Activated naive CD4-positive, alpha-beta T cell treated with anti-CD3 and anti-CD28 coated beads, Interleukin-2, amount 50 U/mL, for 24 hours (primary cell): ENCODE data around the gene PUS7.
"Not testable (repeated sequence)": the region's sequence is repeated elsewhere in the genome, so short reads cannot be mapped to it uniquely, and the experiment has no call there.

Source experiments
- H3K27ac Mint-ChIP-seq: one replicate; pipeline ENCODE4 v1.8.0; 2021; ENCODE audit warnings: mild to moderate bottlenecking, mixed read lengths
- H3K27me3 Mint-ChIP-seq: one replicate; pipeline ENCODE4 v1.8.0; 2021; ENCODE audit warnings: mixed read lengths
- H3K36me3 Mint-ChIP-seq: one replicate; pipeline ENCODE4 v1.8.0; 2021; ENCODE audit warnings: mixed read lengths
- H3K4me1 Mint-ChIP-seq: one replicate; pipeline ENCODE4 v1.8.0; 2021; ENCODE audit warnings: mixed read lengths
- H3K4me3 Mint-ChIP-seq: one replicate; pipeline ENCODE4 v1.8.0; 2021; ENCODE audit warnings: mild to moderate bottlenecking, mixed read lengths
- H3K9me3 Mint-ChIP-seq: one replicate; pipeline ENCODE4 v1.8.0; 2021; ENCODE audit warnings: mixed read lengths

The PUS7 gene

DNA sequence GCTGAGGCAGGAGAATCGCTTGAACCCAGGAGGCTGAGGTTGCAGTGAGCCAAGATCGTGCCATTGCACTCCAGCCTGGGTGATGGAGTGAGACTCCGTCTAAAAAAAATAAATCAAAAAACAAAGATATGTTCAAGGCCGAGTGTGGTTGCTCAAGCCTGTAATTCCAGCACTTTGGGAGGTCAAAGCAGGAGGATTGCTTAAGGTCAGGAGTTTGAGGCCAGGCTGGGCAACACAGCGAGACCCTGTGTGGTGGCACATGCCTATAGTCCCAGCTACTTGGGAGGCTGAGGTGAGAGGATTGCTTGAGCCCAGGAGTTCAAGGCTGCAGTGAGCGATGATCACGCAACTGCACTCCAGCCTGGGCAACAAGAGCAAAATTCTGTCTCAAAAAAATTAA lies 1.5 kb downstream of the PUS7 start:
- H3K4me3 Mint-ChIP-seq, result peak overlapping the region; percentile 60
- not testable (repeated sequence) for H3K4me1 Mint-ChIP-seq, H3K36me3 Mint-ChIP-seq, H3K27me3 Mint-ChIP-seq, H3K27ac Mint-ChIP-seq, H3K9me3 Mint-ChIP-seq

DNA sequence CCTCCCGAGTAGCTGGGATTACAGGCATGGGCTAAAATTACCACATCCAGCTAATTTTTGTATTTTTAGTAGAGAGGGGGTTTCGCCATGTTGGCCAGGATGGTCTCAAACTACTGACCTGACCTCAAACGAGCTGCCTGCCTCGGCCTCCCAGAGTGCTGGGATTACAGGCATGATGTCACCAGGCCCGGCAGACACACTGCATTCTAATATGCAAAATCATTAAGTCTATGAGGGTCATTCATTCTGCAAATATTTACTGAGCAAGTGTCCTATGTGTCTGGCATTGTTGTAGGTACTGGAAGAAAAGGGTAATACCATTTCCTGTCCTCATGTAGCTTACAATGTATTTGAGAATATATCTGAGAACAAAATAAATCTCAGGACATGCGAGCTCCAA lies 2.7 kb downstream of the PUS7 start:
- H3K27ac Mint-ChIP-seq, result peak overlapping the region; percentile 36
- peaks cover 2% of the 10 kb centered on the region for H3K36me3 Mint-ChIP-seq
- H3K4me3 Mint-ChIP-seq, result peak overlapping the region; percentile 61
- H3K27me3 Mint-ChIP-seq, result no peaks in the 10 kb centered on the region
- no peaks in the 10 kb centered on the region for H3K9me3 Mint-ChIP-seq
- peaks cover 16% of the 10 kb centered on the region for H3K4me1 Mint-ChIP-seq

DNA sequence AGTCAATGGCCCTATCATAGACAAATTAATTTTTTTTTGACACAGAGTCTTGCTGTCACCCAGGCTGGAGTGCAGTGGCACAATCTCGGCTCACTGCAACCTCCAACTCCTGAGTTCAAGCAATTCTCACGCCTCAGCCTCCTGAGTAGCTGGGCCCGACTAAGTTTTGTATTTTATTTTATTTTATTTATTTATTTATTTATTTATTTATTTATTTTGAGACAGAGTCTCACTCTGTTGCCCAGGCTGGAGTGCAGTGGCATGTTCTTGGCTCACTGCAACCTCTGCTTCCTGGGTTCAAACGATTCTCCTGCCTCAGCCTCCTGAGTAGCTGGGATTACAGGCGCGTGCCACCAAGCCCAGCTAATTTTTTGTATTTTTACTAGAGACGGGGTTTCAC lies 6.5 kb downstream of the PUS7 start:
- H3K4me1 Mint-ChIP-seq, result peaks cover 32% of the 10 kb centered on the region
- H3K9me3 Mint-ChIP-seq, H3K36me3 Mint-ChIP-seq, H3K27ac Mint-ChIP-seq, H3K4me3 Mint-ChIP-seq, H3K27me3 Mint-ChIP-seq: not testable (repeated sequence)

DNA sequence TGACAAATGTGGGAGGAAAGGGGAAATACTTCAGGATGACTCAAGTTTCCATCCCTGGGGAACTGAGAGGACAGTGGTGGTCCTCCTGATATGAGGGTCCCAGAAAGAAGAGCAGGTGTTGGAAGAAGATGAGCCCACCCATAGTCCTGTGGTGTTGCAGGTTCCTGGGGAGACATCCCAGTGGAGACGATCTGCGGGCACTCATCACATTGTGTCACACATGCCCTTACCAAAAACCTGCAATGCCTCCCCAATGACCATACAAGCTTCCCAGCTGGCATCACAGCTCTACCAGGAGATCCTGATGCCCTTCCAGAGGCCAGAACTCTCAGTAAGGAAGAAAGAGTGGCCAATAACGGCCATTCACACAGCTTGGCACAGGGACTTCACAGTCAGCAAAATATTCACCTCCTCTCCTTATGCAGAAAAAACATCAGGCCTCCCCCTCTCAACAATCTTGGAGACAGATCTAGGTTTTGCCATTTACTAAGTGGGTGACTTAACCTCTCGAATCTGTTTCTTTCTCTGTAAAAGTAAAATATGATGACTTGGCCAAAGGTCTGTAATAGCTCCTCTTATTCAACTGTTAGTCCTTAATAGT lies 9.0 kb downstream of the PUS7 start:
- Mint-ChIP-seq H3K4me3 (peak overlapping the region; percentile 31), H3K36me3 (peaks cover 11% of the 10 kb centered on the region), H3K27me3 (no peaks in the 10 kb centered on the region), H3K9me3 (no peaks in the 10 kb centered on the region), H3K27ac (peak overlapping the region; percentile 76), H3K4me1 (peaks cover 27% of the 10 kb centered on the region)

DNA sequence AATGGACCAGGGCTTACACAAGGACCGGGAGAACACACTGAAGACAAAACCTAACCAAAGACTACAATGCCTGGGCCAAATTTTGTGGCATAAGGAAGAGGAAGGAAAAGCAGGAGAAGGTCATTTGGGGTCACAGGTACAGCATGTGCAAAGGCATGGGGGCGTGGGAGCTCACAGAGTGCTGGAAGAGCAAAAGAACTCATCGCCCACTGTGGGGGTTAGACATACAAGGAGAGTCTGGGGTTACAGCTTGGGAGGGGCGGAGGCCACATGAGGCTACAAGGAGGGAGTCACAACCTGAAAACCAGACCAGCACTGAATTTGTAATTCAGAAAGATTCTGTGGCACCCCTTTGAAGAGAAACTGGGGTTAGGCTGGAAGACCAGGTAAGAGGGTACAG lies 9.7 kb downstream of the PUS7 start:
- Mint-ChIP-seq H3K27me3 (no peaks in the 10 kb centered on the region), H3K4me3 (peak overlapping the region; percentile 31), H3K9me3 (no peaks in the 10 kb centered on the region), H3K36me3 (peaks cover 11% of the 10 kb centered on the region), H3K27ac (peak overlapping the region; percentile 76), H3K4me1 (peaks cover 27% of the 10 kb centered on the region)

DNA sequence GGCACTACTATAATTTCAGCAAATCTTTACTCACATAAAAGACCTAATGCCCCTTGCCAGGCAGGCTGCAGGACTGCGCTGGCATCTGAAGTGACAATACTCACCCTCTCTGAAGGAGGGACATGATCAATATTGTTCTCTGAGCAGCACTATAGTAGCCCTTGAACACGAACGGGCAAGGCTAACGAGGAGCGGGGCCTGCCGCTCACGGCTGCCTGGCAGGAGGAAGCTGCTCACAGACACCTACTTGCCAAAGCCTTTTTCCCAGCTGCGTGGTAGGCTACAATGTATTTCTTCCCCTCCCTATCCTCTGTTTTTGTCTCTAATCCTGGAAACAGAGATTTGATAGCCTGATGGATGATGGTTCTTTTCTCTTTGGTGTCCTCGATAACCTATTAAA lies 19.9 kb downstream of the PUS7 start:
- Mint-ChIP-seq H3K4me1 (no peaks in the 10 kb centered on the region), H3K27me3 (no peaks in the 10 kb centered on the region), H3K36me3 (peaks cover 30% of the 10 kb centered on the region)

DNA sequence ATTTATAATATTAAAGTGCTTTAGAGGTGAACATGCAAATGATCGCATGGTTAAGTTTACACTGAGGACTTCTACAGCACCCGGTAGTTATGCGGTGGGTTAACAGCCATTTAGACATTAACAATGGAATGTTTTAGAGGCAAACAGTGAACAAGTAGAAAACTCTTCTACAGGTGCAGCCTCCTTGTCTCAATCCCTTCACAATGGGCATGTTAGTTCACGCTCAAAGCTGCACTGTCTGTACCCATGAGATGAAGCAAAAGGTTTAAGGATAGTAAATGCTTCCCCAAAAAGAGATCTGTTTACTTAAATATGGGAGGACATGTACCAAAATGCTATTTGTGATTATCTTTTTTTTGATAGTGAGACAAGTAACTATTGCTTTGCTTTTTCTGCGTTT lies 25.1 kb downstream of the PUS7 start:
- Mint-ChIP-seq H3K36me3 (peaks cover 24% of the 10 kb centered on the region), H3K9me3 (no peaks in the 10 kb centered on the region), H3K27ac (no peak overlapping the region), H3K4me1 (no peaks in the 10 kb centered on the region), H3K27me3 (no peaks in the 10 kb centered on the region), H3K4me3 (no peak overlapping the region)

More for the DNA sequence above, 19.9 kb downstream of the PUS7 start:
- Mint-ChIP-seq H3K9me3 (no peaks in the 10 kb centered on the region), H3K4me3 (no peak overlapping the region), H3K27ac (no peak overlapping the region)

DNA sequence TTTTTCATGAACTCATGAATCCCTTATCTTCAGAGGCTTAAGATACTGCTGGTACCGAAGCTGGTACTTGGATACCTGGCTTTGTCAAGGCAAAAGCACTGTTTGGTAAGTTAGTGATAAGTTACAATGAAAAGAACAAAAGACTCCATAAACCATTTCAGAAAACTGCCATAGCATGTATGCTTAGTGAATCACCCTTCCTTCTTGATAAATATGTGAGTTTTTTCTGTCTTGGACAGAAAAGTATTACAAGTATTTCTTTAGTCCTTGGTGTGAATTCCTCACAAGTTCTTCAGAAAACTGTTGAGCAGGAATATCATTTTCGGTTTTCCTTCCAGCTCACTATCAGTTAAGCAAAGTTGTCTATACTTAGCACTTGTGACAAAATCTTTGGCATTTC lies 25.6 kb downstream of the PUS7 start:
- no peaks in the 10 kb centered on the region for H3K4me1 Mint-ChIP-seq
- no peak overlapping the region for H3K27ac Mint-ChIP-seq
- H3K9me3 Mint-ChIP-seq, result no peaks in the 10 kb centered on the region
- no peaks in the 10 kb centered on the region for H3K27me3 Mint-ChIP-seq
- H3K4me3 Mint-ChIP-seq, result no peak overlapping the region
- H3K36me3 Mint-ChIP-seq, result peaks cover 23% of the 10 kb centered on the region

DNA sequence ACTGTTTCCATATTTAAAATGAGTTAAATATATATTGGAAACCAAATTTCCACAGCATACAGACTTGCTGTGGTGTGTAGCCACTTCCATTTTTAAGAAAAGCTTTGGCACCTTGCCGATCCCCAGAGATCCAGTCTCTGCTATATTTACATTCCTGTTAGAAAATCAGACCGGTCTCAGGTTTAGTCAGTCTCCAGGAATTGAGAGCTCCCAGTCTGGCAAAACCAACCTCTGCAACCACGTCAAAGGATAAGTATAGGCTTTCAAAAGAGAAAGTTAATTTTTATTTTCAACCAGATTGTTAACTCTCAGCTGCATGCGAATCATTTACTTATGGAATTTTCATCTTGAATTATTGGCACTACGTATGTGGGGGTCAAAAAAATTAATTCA lies 28.2 kb downstream of the PUS7 start:
- no peak overlapping the region for H3K4me3 Mint-ChIP-seq
- no peaks in the 10 kb centered on the region for H3K27me3 Mint-ChIP-seq
- H3K4me1 Mint-ChIP-seq, result no peaks in the 10 kb centered on the region
- H3K9me3 Mint-ChIP-seq, result no peaks in the 10 kb centered on the region
- H3K27ac Mint-ChIP-seq, result no peak overlapping the region
- H3K36me3 Mint-ChIP-seq, result peaks cover 8% of the 10 kb centered on the region

DNA sequence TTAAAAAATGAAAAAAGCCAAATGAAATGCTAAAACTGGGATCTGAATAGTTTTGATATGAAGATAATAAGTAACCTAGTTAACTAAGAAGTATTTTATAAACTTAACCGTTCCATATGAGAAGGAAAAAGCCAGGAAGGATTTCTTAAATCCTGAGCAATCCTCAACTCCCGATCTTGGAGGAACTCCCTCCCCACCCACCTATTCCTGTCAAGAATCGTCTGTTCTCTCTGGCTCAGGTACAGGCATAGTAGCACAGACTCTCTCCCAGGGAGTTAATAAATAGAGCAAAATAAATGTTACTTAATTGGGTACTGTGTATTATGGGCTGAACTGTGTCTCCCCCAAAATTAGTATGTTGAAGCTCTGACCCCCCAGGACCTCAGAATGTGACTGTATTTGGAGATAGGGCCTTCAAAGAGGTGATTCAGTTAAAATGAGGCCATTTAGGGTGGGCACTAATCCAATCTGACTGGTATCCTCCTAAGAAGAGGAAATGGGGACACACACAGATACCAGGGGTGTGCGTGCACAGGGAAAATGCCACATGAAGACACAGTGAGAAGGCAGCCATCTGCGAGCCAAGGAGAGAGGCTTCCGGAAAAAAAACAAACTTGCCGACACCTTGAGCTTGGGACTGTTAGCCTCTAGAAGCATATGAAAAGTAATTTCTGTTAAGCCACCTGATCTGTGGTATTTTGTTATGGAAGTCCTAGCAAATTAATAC lies 28.7 kb downstream of the PUS7 start:
- Mint-ChIP-seq H3K4me1 (no peaks in the 10 kb centered on the region), H3K27ac (no peak overlapping the region), H3K36me3 (peaks cover 6% of the 10 kb centered on the region), H3K27me3 (no peaks in the 10 kb centered on the region), H3K9me3 (no peaks in the 10 kb centered on the region), H3K4me3 (no peak overlapping the region)

DNA sequence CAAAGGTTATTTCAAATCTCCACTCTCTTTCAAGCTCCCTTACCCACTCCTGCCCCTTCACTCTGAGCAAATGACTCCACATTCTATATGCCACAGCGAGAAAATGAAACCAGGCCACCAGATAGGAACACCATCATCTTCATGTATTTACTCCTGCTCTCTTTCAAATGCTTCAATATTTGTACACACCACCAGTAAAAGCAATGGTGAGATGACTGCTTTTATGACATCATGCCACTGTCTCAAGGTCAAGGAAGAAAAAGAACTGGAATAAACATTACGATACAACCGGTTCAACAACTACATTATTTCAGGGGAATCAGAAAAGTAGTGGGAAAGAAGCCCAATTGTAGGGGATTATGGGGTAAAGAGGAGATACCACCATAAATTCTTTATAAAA lies 32.7 kb downstream of the PUS7 start:
- Mint-ChIP-seq H3K4me3 (no peak overlapping the region), H3K27ac (no peak overlapping the region), H3K36me3 (peaks cover 13% of the 10 kb centered on the region)

DNA sequence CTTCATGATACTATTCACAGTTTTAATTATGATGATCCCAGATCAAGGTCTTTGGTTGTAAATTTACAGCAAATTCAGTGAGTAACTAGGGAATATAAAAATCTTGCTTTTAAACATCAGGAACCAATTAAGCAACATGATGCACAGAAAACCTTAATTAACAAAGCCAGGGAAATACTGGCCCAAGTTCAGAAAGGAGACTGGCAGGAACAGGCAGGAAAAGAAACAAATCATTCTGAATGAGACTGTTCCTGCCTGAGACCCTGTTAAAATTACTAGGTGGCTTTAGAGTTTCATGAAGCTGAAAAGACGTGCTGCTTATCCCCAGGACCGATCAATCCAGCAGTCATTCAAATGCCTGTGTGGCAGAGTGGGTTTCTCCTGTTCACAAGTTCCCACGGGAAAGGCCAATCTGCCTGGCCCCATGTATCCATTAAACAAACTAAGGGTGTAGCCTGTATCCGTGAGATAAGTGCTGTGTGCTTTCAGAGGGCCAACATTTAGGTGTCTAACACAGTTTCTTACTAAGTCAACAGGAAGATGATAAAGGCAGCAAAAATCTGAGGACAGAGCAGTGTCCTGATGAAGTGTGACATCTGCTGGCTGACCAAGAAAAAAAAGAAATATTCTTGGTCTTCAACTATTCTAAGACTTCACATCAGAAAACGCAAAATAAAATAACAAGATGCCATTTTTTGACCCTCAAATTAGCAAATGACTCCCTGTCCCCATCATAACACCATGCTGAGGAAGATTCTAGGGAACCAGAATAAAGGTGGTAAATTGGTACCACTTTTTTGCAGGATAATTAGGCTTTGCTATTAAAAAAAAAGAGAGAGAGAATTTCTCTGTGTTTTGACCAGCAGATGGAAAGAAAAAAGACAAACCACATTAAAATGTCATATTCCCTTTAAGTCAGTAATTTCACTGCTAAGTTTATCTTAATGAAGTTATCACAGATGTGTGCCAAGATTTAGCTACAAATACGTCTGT lies 34.2 kb downstream of the PUS7 start:
- Mint-ChIP-seq H3K27ac (no peak overlapping the region), H3K9me3 (no peaks in the 10 kb centered on the region), H3K4me3 (no peak overlapping the region), H3K4me1 (no peaks in the 10 kb centered on the region), H3K36me3 (peaks cover 12% of the 10 kb centered on the region), H3K27me3 (no peaks in the 10 kb centered on the region)

More for the DNA sequence above, 32.7 kb downstream of the PUS7 start:
- Mint-ChIP-seq H3K27me3 (no peaks in the 10 kb centered on the region), H3K4me1 (no peaks in the 10 kb centered on the region), H3K9me3 (no peaks in the 10 kb centered on the region)

DNA sequence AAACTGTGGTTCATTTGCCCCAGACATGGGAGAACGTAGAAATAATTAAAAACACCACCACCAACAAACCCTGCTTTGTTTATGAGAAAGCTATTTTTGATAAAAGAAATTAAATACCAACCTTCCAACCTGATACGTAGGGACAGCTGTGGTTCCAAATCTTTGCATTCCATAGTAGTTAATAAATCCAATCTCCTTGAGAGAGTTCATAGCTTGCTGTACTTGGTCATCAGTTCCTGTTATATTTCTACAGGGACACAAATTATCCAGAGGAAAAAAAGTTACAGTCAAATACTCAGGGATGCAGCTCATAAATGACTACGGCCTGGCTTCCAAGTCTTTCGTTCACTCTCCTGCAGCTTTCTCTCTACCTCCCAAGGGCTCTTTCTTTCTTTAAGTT lies 41.1 kb downstream of the PUS7 start:
- Mint-ChIP-seq H3K36me3 (peaks cover 21% of the 10 kb centered on the region), H3K27ac (no peak overlapping the region), H3K4me3 (no peak overlapping the region), H3K4me1 (no peaks in the 10 kb centered on the region), H3K27me3 (no peaks in the 10 kb centered on the region), H3K9me3 (no peaks in the 10 kb centered on the region)

DNA sequence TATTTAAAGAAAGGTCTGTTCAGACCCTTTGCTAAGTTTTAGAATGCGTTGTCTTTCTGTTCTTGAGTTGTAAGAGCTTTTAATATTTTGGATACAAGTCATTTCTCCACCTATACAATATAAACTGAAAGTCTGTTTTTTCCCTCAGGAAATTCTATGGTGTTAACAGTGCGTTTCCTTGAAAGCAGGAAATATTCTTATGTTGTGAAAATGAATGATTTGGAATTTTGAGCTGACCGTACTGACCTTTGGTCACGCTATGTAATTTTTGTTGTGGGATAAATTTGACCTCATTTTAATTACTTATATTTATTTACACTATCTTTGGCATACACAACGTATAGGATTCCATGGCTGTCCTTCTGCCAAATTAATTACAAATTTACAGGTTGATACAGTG lies 43.5 kb downstream of the PUS7 start:
- Mint-ChIP-seq H3K27ac (no peak overlapping the region), H3K9me3 (no peaks in the 10 kb centered on the region), H3K36me3 (peaks cover 23% of the 10 kb centered on the region), H3K4me1 (no peaks in the 10 kb centered on the region), H3K4me3 (no peak overlapping the region), H3K27me3 (no peaks in the 10 kb centered on the region)

DNA sequence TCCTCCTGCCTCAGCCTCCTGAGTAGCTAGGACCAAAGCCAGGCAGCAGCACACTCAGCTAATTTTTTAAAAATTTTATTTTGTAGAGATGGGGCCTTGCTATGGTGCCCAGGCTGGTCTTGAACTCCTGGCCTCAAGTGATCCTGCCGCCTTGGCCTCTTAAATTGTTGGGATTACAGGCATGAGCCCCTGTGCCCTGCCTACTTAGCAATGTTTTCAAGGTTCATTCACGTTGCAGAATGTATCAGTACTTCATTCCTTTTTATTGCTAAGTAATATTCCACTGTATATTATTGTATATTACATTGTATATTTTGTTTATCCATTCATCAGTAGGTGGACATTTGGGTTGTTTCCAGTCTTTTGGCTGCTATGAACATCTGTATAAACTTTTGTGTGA lies 44.2 kb downstream of the PUS7 start:
- no peak overlapping the region for H3K27ac Mint-ChIP-seq
- no peaks in the 10 kb centered on the region for H3K27me3 Mint-ChIP-seq
- peaks cover 23% of the 10 kb centered on the region for H3K36me3 Mint-ChIP-seq
- no peaks in the 10 kb centered on the region for H3K4me1 Mint-ChIP-seq
- no peaks in the 10 kb centered on the region for H3K9me3 Mint-ChIP-seq
- H3K4me3 Mint-ChIP-seq, result no peak overlapping the region

DNA sequence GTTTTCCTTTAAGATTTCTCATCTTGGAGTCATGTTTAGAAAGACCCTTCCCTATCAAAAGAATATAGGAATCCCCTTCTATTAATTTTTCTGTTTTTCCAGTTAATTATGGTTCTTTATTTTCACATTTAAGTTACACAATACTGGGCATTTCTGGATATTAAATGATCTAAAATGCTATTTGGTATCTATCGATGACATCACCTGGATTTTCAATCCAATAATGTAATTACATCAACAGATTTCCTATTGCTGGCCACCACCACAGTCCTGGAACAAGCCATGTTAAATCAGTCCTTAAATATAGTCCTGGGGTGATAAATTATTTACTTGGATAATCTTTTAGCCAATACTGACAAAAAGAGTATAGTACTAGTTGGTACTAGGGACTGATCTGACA lies 48.0 kb downstream of the PUS7 start:
- H3K4me3 Mint-ChIP-seq, result no peak overlapping the region
- no peaks in the 10 kb centered on the region for H3K27me3 Mint-ChIP-seq
- no peak overlapping the region for H3K27ac Mint-ChIP-seq
- peaks cover 19% of the 10 kb centered on the region for H3K36me3 Mint-ChIP-seq
- no peaks in the 10 kb centered on the region for H3K9me3 Mint-ChIP-seq
- no peaks in the 10 kb centered on the region for H3K4me1 Mint-ChIP-seq
